ENCODE data around the gene TMUB2. TPM values are rescaled to one million over a fixed set of nuclear protein-coding genes. Genes with fewer than 3 reads are reported as not detected.

The TMUB2 gene
- total RNA-seq, 1 donor from 2014 or later: 27.9 TPM

DNA sequence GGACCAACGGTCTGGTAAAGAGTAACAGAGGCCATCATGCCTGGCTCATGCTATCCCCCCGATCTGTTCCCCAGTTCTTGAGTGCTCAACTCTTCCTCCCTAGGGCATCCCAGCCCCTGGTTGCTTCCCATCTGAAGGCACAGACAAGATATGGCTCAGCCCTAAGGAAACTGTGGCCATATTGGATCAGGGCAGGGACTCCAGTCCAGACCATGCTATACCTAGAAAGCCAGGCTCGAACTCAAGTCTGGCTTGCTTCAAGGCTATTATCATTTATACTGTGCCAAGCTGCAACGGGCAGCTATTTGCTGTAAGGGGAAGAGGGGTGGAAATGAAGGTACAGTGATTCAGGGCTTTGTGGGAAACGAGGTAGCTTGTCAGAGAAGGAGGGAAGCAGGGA lies 29.9 kb downstream of the TMUB2 start:
- Histone ChIP-seq H3K4me1 (peaks cover 10 to 18% of the 10 kb centered on the region in 2 donors), H3K9me3 (no peaks in the 10 kb centered on the region), H3K4me3 (no peak overlapping the region), H3K27ac (no peak overlapping the region), H3K27me3 (no peaks in the 10 kb centered on the region), H3K36me3 (peaks cover 27 to 35% of the 10 kb centered on the region in 2 donors)
- intact Hi-C loops (cut with DNase I): loop anchor here (10.0 kb wide), 1 partner anchor 288 kb away; the partner anchor contains the start of gene GPATCH8
- TF ChIP-seq, protein P1, sequence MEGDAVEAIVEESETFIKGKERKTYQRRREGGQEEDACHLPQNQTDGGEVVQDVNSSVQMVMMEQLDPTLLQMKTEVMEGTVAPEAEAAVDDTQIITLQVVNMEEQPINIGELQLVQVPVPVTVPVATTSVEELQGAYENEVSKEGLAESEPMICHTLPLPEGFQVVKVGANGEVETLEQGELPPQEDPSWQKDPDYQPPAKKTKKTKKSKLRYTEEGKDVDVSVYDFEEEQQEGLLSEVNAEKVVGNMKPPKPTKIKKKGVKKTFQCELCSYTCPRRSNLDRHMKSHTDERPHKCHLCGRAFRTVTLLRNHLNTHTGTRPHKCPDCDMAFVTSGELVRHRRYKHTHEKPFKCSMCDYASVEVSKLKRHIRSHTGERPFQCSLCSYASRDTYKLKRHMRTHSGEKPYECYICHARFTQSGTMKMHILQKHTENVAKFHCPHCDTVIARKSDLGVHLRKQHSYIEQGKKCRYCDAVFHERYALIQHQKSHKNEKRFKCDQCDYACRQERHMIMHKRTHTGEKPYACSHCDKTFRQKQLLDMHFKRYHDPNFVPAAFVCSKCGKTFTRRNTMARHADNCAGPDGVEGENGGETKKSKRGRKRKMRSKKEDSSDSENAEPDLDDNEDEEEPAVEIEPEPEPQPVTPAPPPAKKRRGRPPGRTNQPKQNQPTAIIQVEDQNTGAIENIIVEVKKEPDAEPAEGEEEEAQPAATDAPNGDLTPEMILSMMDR (IDR thresholded peaks at IDR 0.05): no peak
- no peak for DNase-seq (ENCODE audit: low spot score in 2 of 2)

DNA sequence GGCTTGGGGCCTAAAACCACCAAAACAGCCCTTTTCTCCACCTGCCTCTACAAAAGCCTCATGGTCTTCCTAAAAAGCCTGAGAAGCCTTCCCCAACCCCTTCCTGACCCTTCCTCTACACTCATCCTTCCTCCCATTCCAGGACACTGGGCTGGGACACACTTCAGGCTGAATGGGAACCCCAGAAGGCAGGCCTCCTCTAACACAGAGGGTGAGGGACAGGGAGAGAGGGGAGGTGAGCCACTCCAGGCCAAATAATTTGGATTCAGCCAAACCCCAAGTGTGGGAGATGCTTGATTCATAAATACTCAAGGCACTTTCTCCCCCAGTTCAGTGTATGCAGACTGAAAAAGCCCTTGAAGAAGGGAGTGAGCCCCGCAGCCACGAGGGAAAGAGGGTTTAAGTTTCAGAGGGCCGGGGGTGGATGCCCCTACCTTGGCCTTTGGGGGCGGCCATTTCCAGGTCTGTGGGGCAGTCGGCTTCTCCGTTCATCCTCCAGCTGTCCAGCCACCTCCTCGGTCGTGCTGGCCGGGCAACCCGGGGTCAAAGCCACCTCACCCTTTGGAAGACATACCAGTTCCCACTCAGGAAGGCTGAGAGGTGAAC lies 31.1 kb downstream of the TMUB2 start:
- Histone ChIP-seq H3K4me1 (peaks cover 11 to 18% of the 10 kb centered on the region in 2 donors), H3K4me3 (peak overlapping the region; percentile 88 to 95), H3K9me3 (no peaks in the 10 kb centered on the region), H3K27ac (peak overlapping the region; percentile 91 to 99), H3K27me3 (no peaks in the 10 kb centered on the region), H3K36me3 (peaks cover 27 to 34% of the 10 kb centered on the region in 2 donors)
- no peak for DNase-seq (ENCODE audit: low spot score in 2 of 2)
- intact Hi-C loops (cut with DNase I): loop anchor here (1.0 to 10.0 kb wide), 4 partner anchors 18 to 287 kb away; partner anchors contain the start of genes GPATCH8 and TMUB2
- TF ChIP-seq, protein P1 (IDR thresholded peaks at IDR 0.05): no peak

DNA sequence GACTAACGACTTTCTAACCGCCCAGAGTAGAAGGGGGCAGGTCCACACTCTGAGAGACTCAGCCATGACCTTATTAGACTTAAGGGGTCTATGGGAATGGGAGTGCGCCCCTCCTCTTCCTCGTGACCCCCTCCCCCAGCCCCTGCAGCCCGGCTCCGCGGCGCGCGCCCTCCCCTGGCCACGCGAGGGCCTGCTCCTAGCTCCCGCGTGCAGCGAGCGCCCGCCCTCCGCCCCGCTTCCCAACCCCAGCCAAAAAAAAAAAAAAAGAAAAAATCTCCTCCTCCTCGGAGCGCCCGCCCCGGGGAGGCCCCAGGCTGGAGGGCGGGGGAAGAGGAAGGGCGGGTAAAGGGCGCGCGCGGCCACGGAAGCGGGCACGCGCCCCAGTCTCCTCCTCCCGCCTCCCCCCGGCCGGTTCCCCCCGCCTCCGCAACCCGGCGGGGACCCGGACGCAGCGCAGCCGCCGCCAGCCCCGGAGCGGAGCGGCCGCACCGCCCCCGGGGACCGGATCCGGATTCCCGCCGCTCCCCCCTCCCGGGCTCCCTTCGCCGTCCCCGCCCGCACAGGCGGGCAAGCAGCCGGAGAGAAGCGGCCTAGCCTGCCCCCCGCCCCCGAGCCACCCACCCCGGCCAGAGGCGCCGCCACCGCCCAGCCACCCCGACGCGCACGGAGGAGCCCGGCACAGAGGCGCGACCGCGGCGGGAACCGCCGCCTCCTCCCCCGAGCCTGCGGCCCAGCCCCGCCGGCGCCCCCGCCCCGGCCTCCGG lies 31.8 kb downstream of the TMUB2 start:
- DNase-seq (ENCODE audit: low spot score in 2 of 2): peak; percentile 45 to 92
- Histone ChIP-seq H3K36me3 (peaks cover 27 to 34% of the 10 kb centered on the region in 2 donors), H3K9me3 (no peaks in the 10 kb centered on the region), H3K27ac (peak overlapping the region; percentile 91 to 99), H3K4me1 (peaks cover 17 to 18% of the 10 kb centered on the region in 2 donors), H3K27me3 (no peaks in the 10 kb centered on the region), H3K4me3 (peak overlapping the region; percentile 88 to 95)
- TF ChIP-seq, protein P1 (IDR thresholded peaks at IDR 0.05): peak in 2 of 3 experiments; percentile 79 to 82
- intact Hi-C loops (cut with DNase I): loop anchor here (1.0 to 10.0 kb wide), 4 partner anchors 18 to 286 kb away; partner anchors contain the start of genes GPATCH8 and TMUB2

DNA sequence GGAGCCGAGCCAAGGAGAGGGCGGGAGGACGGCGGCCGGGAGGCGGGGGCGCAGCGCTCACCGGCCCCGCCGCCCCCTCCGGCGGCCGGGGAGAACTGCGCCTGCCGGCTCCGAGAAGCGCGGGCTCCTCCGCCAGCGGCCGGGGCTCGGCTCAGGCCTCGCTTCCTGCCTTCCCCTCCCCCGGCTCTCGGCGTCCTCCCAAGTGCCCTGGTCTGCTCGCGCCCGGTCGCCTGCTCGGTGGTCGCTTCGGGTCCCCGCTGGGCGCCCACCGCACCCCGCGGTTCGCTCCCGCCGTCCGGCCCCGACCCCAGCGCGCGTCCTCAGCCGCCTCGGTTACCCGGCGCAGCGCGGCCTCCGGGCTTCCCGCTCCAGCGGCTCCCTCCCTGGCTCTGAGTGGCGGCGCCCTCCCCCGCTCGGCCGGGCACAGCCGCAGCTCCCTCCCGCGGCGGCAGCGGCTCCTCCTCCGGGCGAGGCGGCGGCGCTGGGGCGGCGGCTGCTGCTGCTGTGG lies 32.4 kb downstream of the TMUB2 start:
- intact Hi-C loops (cut with DNase I): loop anchor here (10.0 kb wide), 1 partner anchor 286 kb away; the partner anchor contains the start of gene GPATCH8
- DNase-seq (ENCODE audit: low spot score in 2 of 2): peak in 1 of 2 donors; percentile 76
- Histone ChIP-seq H3K27ac (peak overlapping the region; percentile 91 to 99), H3K4me1 (peaks cover 18 to 23% of the 10 kb centered on the region in 2 donors), H3K36me3 (peaks cover 23 to 31% of the 10 kb centered on the region in 2 donors), H3K4me3 (peak overlapping the region; percentile 88 to 95), H3K9me3 (no peaks in the 10 kb centered on the region), H3K27me3 (no peaks in the 10 kb centered on the region)
- TF ChIP-seq, protein P1 (IDR thresholded peaks at IDR 0.05): peak; percentile 19 to 81 (median 36)

DNA sequence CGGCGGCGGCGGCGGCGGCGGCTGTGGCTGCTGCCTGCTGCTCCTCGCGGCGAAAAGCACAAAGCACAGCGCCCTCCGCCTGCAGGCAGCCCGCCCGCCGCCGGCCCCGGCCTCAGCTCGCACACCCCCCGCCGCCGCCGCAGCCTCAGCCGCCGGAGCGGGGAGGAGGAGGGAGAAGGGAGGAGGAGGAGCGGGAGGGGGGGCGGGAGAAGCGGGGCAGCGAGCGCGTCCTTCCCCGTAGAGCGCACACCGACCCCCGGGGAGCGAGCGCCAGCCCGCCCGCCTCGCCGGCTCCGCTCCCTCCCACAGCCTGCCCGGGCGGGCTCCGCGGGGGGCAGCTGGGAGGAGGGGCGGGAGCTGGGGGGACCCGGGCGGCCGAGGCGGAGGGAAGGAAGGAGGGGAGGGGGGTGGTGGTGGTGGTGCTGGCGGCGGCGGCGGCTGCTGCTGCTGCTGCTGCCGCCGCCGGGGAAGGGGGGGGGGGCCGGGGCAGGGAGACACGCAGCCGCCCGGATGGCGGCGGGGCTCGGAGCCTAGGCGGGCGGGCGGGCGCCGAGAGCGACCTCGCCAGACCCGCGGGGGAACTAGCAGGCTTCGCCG lies 32.9 kb downstream of the TMUB2 start, which contains the start of gene UBTF:
Gene UBTF, minus strand, starts transcription at position 60 of the 597 bp plus-strand sequence. CDS start 1,446 bp downstream, outside the sequence.
- H3K4me1 ChIP-seq: peaks cover 18 to 25% of the 10 kb centered on the region in 2 donors
- peaks cover 18 to 25% of the 10 kb centered on the region in 2 donors for H3K36me3 ChIP-seq
- TF ChIP-seq, protein P1 (IDR thresholded peaks at IDR 0.05): no peak
- H3K27ac ChIP-seq: peak within 1 kb of the TSS; percentile 91 to 99
- H3K4me3 ChIP-seq: peak within 1 kb of the TSS; percentile 88 to 95
- peak in 1 of 2 donors; percentile 76 for DNase-seq (ENCODE audit: low spot score in 2 of 2)
- H3K27me3 ChIP-seq: no peaks in the 10 kb centered on the region
- H3K9me3 ChIP-seq: no peaks in the 10 kb centered on the region
- intact Hi-C loops (cut with DNase I): loop anchor here (10.0 kb wide), 1 partner anchor 285 kb away; the partner anchor contains the start of gene GPATCH8
